Measurements from ENCODE around the gene PPP4R1.
A peak's percentile ranks its signal among the peaks of the same experiment; 100 is the strongest.

Gene PPP4R1

DNA sequence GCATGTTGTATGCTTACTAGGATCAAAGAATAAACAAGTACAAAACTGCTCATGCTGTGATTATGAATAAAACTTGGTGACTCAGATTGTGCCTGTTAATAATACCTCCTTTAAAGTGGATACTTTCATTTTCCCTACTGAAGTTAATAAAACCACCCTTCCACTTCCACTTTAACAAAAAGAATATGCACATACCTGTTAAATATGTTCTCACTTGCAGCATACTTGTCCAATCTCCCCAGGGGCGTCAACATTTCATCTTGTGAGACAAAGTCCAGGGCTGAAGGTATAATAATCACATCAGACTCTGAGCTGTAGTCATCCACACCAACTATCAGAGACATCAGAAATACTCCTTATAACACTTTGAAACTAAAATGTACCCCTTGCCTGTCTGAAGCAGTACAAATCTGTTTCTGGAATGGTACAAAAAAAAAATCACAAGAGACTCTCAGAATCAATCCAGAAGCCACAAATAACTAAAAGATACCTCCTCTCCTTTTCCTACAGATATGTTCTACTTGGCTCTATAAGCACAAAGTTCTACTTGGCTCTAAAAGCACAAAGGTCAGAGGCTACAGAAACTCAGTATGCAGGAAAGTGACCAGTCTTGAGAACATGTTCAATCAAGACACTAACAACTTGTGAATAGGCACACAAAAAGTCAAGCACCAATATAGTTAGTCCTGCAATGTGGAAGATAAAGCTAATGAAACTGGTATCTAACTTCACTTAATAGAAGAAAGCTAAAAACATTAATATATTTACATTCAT lies 19.3 kb downstream of the PPP4R1 start:
- DNase-seq (ENCODE audit: low read depth) = no peak

- no peak for DNase-seq (ENCODE audit: low read depth)
Observed at GRCh38 chr18:9587924-9588323, 26.4 kb downstream of the PPP4R1 start.

GRCh38 chr18:9586814-9587213 lies 27.5 kb downstream of the PPP4R1 start:
- DNase-seq (ENCODE audit: low read depth) = no peak

- DNase-seq (ENCODE audit: low read depth) = no peak
Observed at GRCh38 chr18:9581667-9582066, 32.7 kb downstream of the PPP4R1 start.

DNA sequence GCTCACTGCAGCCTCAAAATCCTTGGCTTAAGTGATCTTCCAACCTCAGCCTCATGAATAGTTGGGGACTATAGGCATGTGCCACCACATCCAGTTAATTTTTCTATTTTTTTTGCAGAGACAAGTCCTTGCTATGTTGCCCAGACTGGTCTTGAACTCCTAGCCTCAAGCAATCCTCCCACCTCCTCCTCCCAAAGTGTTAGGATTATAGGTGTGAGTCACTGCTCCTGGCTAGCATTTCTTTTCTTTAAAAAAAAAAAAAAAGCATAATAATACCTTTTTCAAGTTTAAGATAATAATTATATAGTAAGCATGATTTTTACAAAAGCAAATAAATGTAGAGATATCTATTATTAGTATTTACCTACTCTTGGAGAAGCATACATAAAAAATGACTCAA lies 36.1 kb downstream of the PPP4R1 start:
- DNase-seq (ENCODE audit: low read depth) = no peak

GRCh38 chr18:9577361-9577760 lies 37.0 kb downstream of the PPP4R1 start:
- DNase-seq (ENCODE audit: low read depth) = no peak

GRCh38 chr18:9575558-9575957 lies 38.8 kb downstream of the PPP4R1 start:
- peak; percentile 86 for DNase-seq (ENCODE audit: low read depth)

DNA sequence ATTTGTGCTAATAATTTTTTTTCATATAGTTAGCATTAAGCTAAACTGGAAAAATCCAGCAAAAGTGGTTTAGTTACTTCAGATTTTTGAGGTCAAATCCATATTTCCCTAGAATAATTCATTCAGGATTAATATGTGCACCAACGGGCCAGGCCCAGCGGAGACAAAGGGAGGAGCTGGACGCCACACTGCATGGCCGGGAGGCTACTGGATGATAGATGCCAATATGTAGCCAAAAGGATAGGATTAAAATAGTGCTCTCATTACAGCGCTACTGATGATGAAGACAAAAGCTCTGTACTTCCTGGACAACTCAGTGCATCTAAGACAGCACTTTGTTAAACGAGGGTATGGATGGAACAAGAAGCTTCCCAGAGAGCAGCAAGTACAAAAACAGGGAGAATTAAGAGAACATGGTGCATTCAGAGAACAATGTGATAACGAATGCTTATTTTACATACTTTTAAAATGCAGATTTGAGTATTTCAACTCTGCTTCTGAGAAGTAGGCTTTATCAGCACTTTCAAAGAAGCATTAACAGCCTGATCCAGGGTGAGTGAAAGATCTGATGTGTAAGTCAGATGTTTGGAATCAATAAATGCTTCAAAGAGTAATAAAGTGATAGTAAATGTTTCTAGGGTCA lies 39.8 kb downstream of the PPP4R1 start:
- DNase-seq (ENCODE audit: low read depth) = no peak

DNA sequence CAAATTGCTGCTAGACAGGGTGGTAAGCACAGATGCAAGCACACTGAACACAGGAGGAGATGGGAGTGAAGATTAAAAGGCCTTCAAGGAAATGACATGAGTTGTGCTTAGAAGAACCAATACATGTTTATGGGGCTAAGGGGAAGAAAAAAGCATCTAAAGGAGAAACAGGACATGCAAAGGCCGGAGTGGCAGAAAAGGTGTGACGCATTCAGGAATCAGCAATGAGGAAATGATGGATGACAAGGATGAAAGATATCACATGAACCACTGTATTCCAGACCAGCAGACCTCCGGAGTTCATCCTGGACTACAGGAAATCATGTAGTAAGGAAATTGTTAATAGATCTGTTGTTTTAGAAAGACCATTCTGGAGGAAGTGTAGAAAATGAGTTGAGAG lies 42.8 kb downstream of the PPP4R1 start:
- no peak for DNase-seq (ENCODE audit: low read depth)

GRCh38 chr18:9570255-9570654 lies 44.1 kb downstream of the PPP4R1 start:
- no peak for DNase-seq (ENCODE audit: low read depth)

GRCh38 chr18:9569178-9569577 lies 45.2 kb downstream of the PPP4R1 start:
- DNase-seq (ENCODE audit: low read depth) = no peak

GRCh38 chr18:9568186-9568585 lies 46.2 kb downstream of the PPP4R1 start:
- DNase-seq (ENCODE audit: low read depth) = no peak

DNA sequence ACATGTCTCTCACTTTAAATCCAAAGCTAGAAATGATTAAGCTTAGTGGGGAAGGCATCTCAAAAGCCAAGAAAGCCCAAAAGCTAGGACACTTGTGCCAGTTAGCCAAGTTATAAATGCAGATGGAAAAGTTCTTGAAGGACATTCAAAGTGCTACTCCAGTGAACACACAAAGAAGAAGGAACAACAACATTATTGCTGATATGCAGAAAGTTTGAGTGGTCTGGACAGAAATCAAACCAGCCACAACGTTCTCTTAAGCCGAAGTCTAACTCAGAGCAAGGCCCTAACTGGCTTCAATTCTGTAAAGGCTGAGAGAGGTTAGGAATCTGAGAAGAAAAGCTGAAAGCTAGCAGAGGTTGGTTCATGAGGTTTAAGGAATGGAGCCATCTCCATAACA lies 49.0 kb downstream of the PPP4R1 start:
- DNase-seq (ENCODE audit: low read depth) = no peak

GRCh38 chr18:9563331-9563730 lies 51.0 kb downstream of the PPP4R1 start:
- DNase-seq (ENCODE audit: low read depth) = no peak

DNA sequence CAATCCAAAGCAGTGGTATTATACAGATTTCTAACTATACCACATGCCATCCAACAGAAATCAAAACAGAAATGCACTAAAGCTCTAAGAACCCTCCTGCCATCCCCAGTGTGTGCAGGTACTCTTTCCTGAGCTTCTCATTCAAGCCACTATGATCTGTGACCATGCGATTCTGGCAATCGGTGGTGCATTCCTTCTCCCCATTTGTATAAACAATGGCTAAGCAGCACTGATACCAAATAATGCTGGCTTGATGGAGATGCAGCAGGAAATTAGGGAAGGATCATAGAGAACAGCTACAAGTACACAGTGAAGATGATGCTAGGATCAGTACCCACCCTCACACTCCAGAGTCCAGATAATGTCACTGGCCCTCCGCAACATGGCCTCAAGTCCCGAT lies 51.8 kb downstream of the PPP4R1 start:
- no peak for DNase-seq (ENCODE audit: low read depth)

DNA sequence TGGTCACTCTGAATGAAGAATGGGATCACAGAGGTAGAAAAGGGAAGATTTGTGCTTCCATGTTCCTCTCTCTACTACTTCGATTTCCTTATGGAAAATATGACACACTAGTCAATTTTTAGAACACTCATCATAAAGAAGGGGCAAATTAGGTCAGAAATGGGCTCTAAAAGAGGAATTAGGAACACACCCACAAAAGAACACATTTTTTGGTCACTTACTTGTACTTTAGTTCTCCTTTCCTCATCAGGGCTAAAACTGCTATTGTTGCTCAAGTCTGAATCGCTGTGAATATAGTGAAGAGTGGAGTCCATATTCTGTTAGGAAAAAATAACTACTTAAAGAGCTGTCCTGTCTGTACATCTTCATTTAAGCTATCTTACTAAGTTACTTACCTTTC lies 52.6 kb downstream of the PPP4R1 start:
- DNase-seq (ENCODE audit: low read depth) = no peak

DNA sequence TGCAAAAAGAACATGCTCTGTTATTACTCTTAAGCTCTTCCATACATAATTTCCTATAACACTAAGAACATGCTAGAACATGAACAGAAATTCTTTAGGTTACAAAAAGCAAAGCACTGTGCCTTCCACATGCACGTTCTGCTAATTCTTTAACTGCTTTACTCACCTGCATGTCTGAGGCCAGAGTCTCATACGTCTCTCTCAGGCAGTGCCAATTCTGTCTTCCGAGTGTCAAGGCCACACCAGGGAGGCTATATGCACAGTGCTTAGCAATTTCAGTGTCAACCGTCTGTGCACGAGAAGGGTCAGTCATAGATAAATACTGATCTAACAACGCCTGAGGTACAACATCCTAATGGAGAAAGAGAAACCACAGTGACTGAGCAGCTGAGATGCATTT lies 55.1 kb downstream of the PPP4R1 start:
- DNase-seq (ENCODE audit: low read depth) = no peak

DNA sequence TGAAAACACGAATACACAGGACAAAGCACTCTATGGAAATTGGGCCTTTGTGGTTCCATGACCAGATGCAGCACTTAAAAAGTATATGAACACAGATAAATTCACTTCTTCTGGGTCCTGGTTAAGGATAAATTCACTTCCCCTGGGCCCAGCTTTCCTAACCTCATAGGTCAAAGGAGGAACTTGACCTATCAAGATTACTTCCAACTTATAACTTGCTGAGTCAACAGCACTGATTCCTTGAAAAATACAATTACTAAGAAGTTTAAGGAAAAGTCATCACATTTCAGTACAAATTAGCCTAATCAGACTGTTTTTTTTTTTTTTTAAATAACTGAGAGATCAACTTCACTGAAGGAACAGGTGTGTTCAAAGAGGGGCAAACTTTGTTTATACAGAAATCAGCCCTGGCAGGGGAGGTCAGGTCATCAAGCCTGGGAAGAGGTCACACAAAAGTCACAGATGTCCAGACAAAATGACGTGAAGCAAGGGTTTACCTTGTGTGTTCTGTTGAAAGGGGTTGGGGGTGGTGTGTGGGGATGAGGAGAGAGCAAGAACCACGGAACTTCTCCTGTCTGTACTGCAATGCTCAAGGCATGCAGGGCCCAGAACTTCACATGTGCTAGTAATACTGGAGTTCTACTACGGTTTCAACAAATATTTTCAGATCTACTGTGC lies 55.8 kb downstream of the PPP4R1 start:
- no peak for DNase-seq (ENCODE audit: low read depth)

GRCh38 chr18:9557250-9557943 lies 57.0 kb downstream of the PPP4R1 start:
- peak; percentile 31 for DNase-seq (ENCODE audit: low read depth)

- no peak for DNase-seq (ENCODE audit: low read depth)
Observed at GRCh38 chr18:9552616-9553015, 61.7 kb downstream of the PPP4R1 start.

- DNase-seq (ENCODE audit: low read depth) = no peak
Observed at GRCh38 chr18:9552191-9552590, 62.2 kb downstream of the PPP4R1 start.

GRCh38 chr18:9550429-9550828 lies 63.9 kb downstream of the PPP4R1 start:
- DNase-seq (ENCODE audit: low read depth) = no peak

GRCh38 chr18:9549405-9549804 lies 65.0 kb downstream of the PPP4R1 start:
- DNase-seq (ENCODE audit: low read depth) = no peak
